H9 (cell line): ENCODE measurements around the gene LRCH4. TPM values are rescaled to one million over a fixed set of nuclear protein-coding genes. Genes with fewer than 3 reads are reported as not detected.

Experiments
- DNase-seq: peaks from one replicate; pipeline ENCODE4 v3.0.0-alpha.2; 2017
- H2AFZ ChIP-seq: one replicate; pipeline ENCODE4 v1.6.1; 2013; ENCODE audit warnings: mild to moderate bottlenecking, low read length, control low read depth, moderate library complexity
- H2AK5ac ChIP-seq: 2 replicates; pipeline ENCODE4 v1.6.1; 2013; ENCODE audit warnings: low read length, control low read depth, mixed read lengths; ENCODE audit not compliant: insufficient read length
- H2BK120ac ChIP-seq: one replicate; pipeline ENCODE4 v1.6.1; 2013; ENCODE audit warnings: low read depth, mild to moderate bottlenecking, low read length, control low read depth, inconsistent platforms; ENCODE audit not compliant: poor library complexity, severe bottlenecking
- H2BK12ac ChIP-seq: 2 replicates; pipeline ENCODE4 v1.6.1; 2013; ENCODE audit warnings: low read length, control low read depth, mixed read lengths, low read depth; ENCODE audit not compliant: insufficient read length
- H2BK15ac ChIP-seq: 2 replicates; pipeline ENCODE4 v1.6.1; 2013; ENCODE audit warnings: low read depth, low read length, control low read depth
- H2BK20ac ChIP-seq: one replicate; pipeline ENCODE4 v1.6.1; 2013; ENCODE audit warnings: low read depth, mild to moderate bottlenecking, low read length, control low read depth, inconsistent platforms; ENCODE audit not compliant: poor library complexity, severe bottlenecking
- H2BK5ac ChIP-seq: 2 replicates; pipeline ENCODE4 v1.6.1; 2013; ENCODE audit warnings: low read length, control low read depth, mixed read lengths; ENCODE audit not compliant: insufficient read length
- H3K14ac ChIP-seq: 2 replicates; pipeline ENCODE4 v1.6.1; 2013; ENCODE audit warnings: low read length, control low read depth; ENCODE audit not compliant: insufficient read depth
- H3K18ac ChIP-seq: 2 replicates; pipeline ENCODE4 v1.6.1; 2013; ENCODE audit warnings: low read depth, mild to moderate bottlenecking, mixed read lengths, low read length, control low read depth; ENCODE audit not compliant: insufficient read length
- H3K23ac ChIP-seq: 2 replicates; pipeline ENCODE4 v1.6.1; 2013; ENCODE audit warnings: low read length, control low read depth, mixed read lengths, low read depth; ENCODE audit not compliant: insufficient read length
- H3K23me2 ChIP-seq: 2 replicates; pipeline ENCODE4 v1.6.1; 2013; ENCODE audit warnings: low read depth, mild to moderate bottlenecking, mixed read lengths, low read length, control low read depth; ENCODE audit not compliant: insufficient read length, poor library complexity, severe bottlenecking
- H3K27ac ChIP-seq: 2 replicates; pipeline ENCODE4 v1.5.1; 2013; ENCODE audit warnings: low read length, control low read depth, mixed read lengths, low read depth; ENCODE audit not compliant: insufficient read length
- H3K27me3 ChIP-seq: 2 replicates; pipeline ENCODE4 v1.6.1; 2013; ENCODE audit warnings: low read length, control low read depth, inconsistent platforms; ENCODE audit not compliant: insufficient read depth
- H3K4ac ChIP-seq: 2 replicates; pipeline ENCODE4 v1.6.1; 2013; ENCODE audit warnings: low read depth, mild to moderate bottlenecking, control low read depth, inconsistent platforms, low read length, moderate library complexity
- H3K4me1 ChIP-seq: 2 replicates; pipeline ENCODE4 v1.6.1; 2013; ENCODE audit warnings: low read length, control low read depth, inconsistent platforms; ENCODE audit not compliant: insufficient read depth
- H3K4me2 ChIP-seq: 2 replicates; pipeline ENCODE4 v1.6.1; 2013; ENCODE audit warnings: low read length, control low read depth, mixed read lengths; ENCODE audit not compliant: insufficient read length, insufficient read depth
- H3K56ac ChIP-seq: 2 replicates; pipeline ENCODE4 v1.6.1; 2013; ENCODE audit warnings: low read depth, mild to moderate bottlenecking, mixed read lengths, low read length, control low read depth; ENCODE audit not compliant: insufficient read length
- H3K79me1 ChIP-seq: 2 replicates; pipeline ENCODE4 v1.6.1; 2013; ENCODE audit warnings: low read depth, mild to moderate bottlenecking, moderate library complexity, low read length, control low read depth, inconsistent platforms; ENCODE audit not compliant: insufficient read depth, poor library complexity, severe bottlenecking
- H3K79me2 ChIP-seq: 2 replicates; pipeline ENCODE4 v1.6.1; 2013; ENCODE audit warnings: low read length, control low read depth, inconsistent platforms; ENCODE audit not compliant: insufficient read depth
- H3K9ac ChIP-seq: 2 replicates; pipeline ENCODE4 v1.6.1; 2013; ENCODE audit warnings: low read length, control low read depth, mixed read lengths; ENCODE audit not compliant: insufficient read length; ENCODE audit errors: extremely low read depth
- H3K9me3 ChIP-seq: one replicate; pipeline ENCODE4 v1.6.1; 2013; ENCODE audit warnings: low read depth, low read length, inconsistent platforms; ENCODE audit not compliant: control insufficient read depth
- H3T11ph ChIP-seq: one replicate; pipeline ENCODE4 v1.6.1; 2013; ENCODE audit warnings: mild to moderate bottlenecking, low read length, control low read depth, inconsistent platforms
- H4K20me1 ChIP-seq: one replicate; pipeline ENCODE4 v1.6.1; 2013; ENCODE audit not compliant: control insufficient read depth, insufficient read length, insufficient read depth
- H4K5ac ChIP-seq: 2 replicates; pipeline ENCODE4 v1.6.1; 2013; ENCODE audit warnings: low read depth, mild to moderate bottlenecking, mixed read lengths, low read length, control low read depth; ENCODE audit not compliant: insufficient read length
- H4K8ac ChIP-seq: replicated peaks from 2 replicates; pipeline ENCODE4 v1.6.1; 2013; ENCODE audit warnings: low read length, control low read depth, mixed read lengths, low read depth; ENCODE audit not compliant: insufficient read length
- H4K91ac ChIP-seq: 2 replicates; pipeline ENCODE4 v1.6.1; 2013; ENCODE audit warnings: low read depth, mild to moderate bottlenecking, moderate library complexity, mixed read lengths, low read length, control low read depth; ENCODE audit not compliant: insufficient read length
- H3K27ac Mint-ChIP-seq, 3 experiments: 2 replicates in 2 of 3; 3 replicates in 1 of 3; pipeline ENCODE4 v1.8.0; 2020 to 2021; ENCODE audit warnings: mixed read lengths in 3 of 3, mild to moderate bottlenecking in 1 of 3, moderate library complexity in 1 of 3
- H3K27me3 Mint-ChIP-seq: 2 replicates; pipeline ENCODE4 v1.8.0; 2021; ENCODE audit warnings: low read depth, mild to moderate bottlenecking, moderate library complexity, mixed read lengths
- H3K36me3 Mint-ChIP-seq, 3 experiments: 2 replicates in 2 of 3; 3 replicates in 1 of 3; pipeline ENCODE4 v1.8.0; 2020 to 2021; ENCODE audit warnings: low read depth in 3 of 3, mixed read lengths in 3 of 3; ENCODE audit not compliant: insufficient read depth in 1 of 3
- H3K4me1 Mint-ChIP-seq, 2 experiments: 2 replicates each; pipeline ENCODE4 v1.8.0; 2020; ENCODE audit warnings: mixed read lengths in 2 of 2
- H3K4me3 Mint-ChIP-seq, 2 experiments: 2 replicates in 1 of 2; 3 replicates in 1 of 2; pipeline ENCODE4 v1.8.0; 2020 to 2021; ENCODE audit warnings: mild to moderate bottlenecking in 2 of 2, mixed read lengths in 2 of 2, moderate library complexity in 1 of 2
- H3K9me3 Mint-ChIP-seq, 2 experiments: 2 replicates in 1 of 2; 3 replicates in 1 of 2; pipeline ENCODE4 v1.8.0; 2020; ENCODE audit warnings: mild to moderate bottlenecking in 2 of 2, mixed read lengths in 2 of 2, moderate library complexity in 1 of 2
- WGBS: extraction: QIAGEN DNeasy Blood & Tissue Kit; methylation state at CpG from one replicate; pipeline ENCODE4 v1.1.7; 2013; ENCODE audit warnings: missing lambda C conversion rate, low lambda C conversion rate, mixed read lengths; ENCODE audit not compliant: insufficient read length; ENCODE audit errors: extremely low coverage; 5-methylcytosine and 5-hydroxymethylcytosine counted together
- total RNA-seq: library from RNA; stranded (reverse); gene quantifications from 2 replicates; pipeline ENCODE4 v1.2.1, GENCODE V29; 2021
- TF ChIP-seq, protein P1 (sequence below): fragments of 200-600 bp; sonication (generic); conservative IDR thresholded peaks from 3 replicates; pipeline ENCODE4 v1.8.0; 2021; ENCODE audit warnings: antibody characterized with exemption, mild to moderate bottlenecking

The LRCH4 gene
- total RNA-seq, 1 experiment from 2014 or later, result 39.1 TPM

DNA sequence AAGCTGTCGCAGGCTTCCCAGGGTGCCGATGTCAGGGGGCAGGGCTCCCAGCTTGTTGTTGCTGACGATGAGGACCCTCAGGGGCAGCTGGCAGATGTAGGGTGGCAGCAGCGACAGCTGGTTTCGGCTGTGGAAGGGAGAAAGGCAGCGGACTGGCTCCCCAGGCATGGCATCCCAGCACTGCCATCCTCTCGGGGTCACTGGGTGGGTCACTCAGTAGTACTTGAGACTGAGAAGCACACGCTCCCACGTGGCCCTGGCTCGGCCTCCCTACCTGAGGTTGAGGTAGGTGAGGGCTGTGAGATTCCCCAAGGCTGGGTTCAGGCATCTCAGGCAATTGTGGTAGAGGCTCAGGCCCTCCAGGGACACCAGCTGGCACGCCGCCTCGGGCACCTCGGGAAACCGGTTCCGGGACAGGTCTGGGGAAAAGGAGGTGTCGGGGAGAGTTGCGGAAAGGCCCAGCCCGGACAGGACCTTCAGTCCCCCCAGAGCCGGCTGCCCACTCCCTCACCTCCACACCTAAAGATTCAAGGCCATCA is 3.8 kb downstream of the LRCH4 start:
- H4K91ac ChIP-seq, result no peak overlapping the region
- peaks cover 4% of the 10 kb centered on the region; the same call in 1 of the 2 replicates for H3K4me1 ChIP-seq
- no peak for DNase-seq
- H2BK120ac ChIP-seq, result no peak overlapping the region
- H3K9me3 Mint-ChIP-seq, result no peaks in the 10 kb centered on the region
- no peak overlapping the region for H3K23ac ChIP-seq
- H3K4me2 ChIP-seq, result no peak overlapping the region
- no peak overlapping the region for H3K18ac ChIP-seq
- no peaks in the 10 kb centered on the region for H4K20me1 ChIP-seq
- H3K14ac ChIP-seq, result no peak overlapping the region
- no peak overlapping the region for H3K56ac ChIP-seq
- H3K79me2 ChIP-seq, result no peaks in the 10 kb centered on the region
- no peak overlapping the region for H2BK12ac ChIP-seq
- no peak overlapping the region for H3K4ac ChIP-seq
- H3K4me3 Mint-ChIP-seq, result no peak overlapping the region
- no peak overlapping the region for H2BK15ac ChIP-seq
- peaks cover 22 to 25% of the 10 kb centered on the region in 2 experiments for H3K4me1 Mint-ChIP-seq
- H4K8ac ChIP-seq, result no peak overlapping the region
- no peak overlapping the region for H3K27ac Mint-ChIP-seq
- no peak overlapping the region for H2BK20ac ChIP-seq
- H3K36me3 Mint-ChIP-seq, result peaks cover 9 to 18% (median 17%) of the 10 kb centered on the region in 3 experiments; a peak in 6 of 7 replicates
- H3K27ac ChIP-seq, result no peak overlapping the region
- H2AK5ac ChIP-seq, result no peak overlapping the region
- no peak overlapping the region for H2BK5ac ChIP-seq
- H3T11ph ChIP-seq, result no peak overlapping the region
- H3K9ac ChIP-seq, result no peak overlapping the region
- H3K27me3 ChIP-seq, result no peaks in the 10 kb centered on the region
- WGBS, result no CpG with 5 or more reads among the region's 20 CpGs
- no peaks in the 10 kb centered on the region for H3K79me1 ChIP-seq
- no peak overlapping the region for H2AFZ ChIP-seq
- H3K27me3 Mint-ChIP-seq, result no peaks in the 10 kb centered on the region
- H3K23me2 ChIP-seq, result peaks cover 8% of the 10 kb centered on the region
- H4K5ac ChIP-seq, result no peak overlapping the region
- H3K9me3 ChIP-seq, result no peaks in the 10 kb centered on the region
- TF ChIP-seq, protein P1, sequence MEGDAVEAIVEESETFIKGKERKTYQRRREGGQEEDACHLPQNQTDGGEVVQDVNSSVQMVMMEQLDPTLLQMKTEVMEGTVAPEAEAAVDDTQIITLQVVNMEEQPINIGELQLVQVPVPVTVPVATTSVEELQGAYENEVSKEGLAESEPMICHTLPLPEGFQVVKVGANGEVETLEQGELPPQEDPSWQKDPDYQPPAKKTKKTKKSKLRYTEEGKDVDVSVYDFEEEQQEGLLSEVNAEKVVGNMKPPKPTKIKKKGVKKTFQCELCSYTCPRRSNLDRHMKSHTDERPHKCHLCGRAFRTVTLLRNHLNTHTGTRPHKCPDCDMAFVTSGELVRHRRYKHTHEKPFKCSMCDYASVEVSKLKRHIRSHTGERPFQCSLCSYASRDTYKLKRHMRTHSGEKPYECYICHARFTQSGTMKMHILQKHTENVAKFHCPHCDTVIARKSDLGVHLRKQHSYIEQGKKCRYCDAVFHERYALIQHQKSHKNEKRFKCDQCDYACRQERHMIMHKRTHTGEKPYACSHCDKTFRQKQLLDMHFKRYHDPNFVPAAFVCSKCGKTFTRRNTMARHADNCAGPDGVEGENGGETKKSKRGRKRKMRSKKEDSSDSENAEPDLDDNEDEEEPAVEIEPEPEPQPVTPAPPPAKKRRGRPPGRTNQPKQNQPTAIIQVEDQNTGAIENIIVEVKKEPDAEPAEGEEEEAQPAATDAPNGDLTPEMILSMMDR, result no peak
